DOHH2 (cell line): ENCODE measurements around the gene PCDHGC4.

Source experiments
- H3F3A ChIP-seq: fragments of 200-600 bp; sonication (generic), shearing (Covaris generic); 2 replicates; pipeline ENCODE4 v1.6.0; 2016; ENCODE audit warnings: antibody characterized with exemption, mild to moderate bottlenecking; ENCODE audit not compliant: control insufficient read depth, insufficient read depth
- H3K27ac ChIP-seq: fragments of 200-600 bp; sonication (generic); 2 replicates; pipeline ENCODE4 v1.5.1; 2014; ENCODE audit warnings: low read depth, mild to moderate bottlenecking, low read length, moderate library complexity
- H3K27me3 ChIP-seq: fragments of 200-600 bp; sonication (generic); 2 replicates; pipeline ENCODE4 v1.6.1; 2014; ENCODE audit warnings: mild to moderate bottlenecking, low read length, mixed read lengths; ENCODE audit not compliant: control insufficient read depth
- H3K36me3 ChIP-seq: fragments of 200-600 bp; sonication (generic); 2 replicates; pipeline ENCODE4 v1.6.1; 2014; ENCODE audit warnings: mild to moderate bottlenecking, low read length, moderate library complexity, mixed read lengths; ENCODE audit not compliant: control insufficient read depth
- H3K4me1 ChIP-seq: fragments of 200-600 bp; sonication (generic); 2 replicates; pipeline ENCODE4 v1.6.1; 2014; ENCODE audit warnings: mild to moderate bottlenecking, low read length, mixed read lengths; ENCODE audit not compliant: control insufficient read depth
- H3K4me2 ChIP-seq: fragments of 200-600 bp; sonication (generic); 2 replicates; pipeline ENCODE4 v1.6.0; 2014; ENCODE audit warnings: mild to moderate bottlenecking, low read length, moderate library complexity
- H3K4me3 ChIP-seq: fragments of 200-600 bp; sonication (generic); 2 replicates; pipeline ENCODE4 v1.5.1; 2014; ENCODE audit warnings: mild to moderate bottlenecking, low read length, mixed read lengths
- H3K79me2 ChIP-seq: fragments of 200-600 bp; sonication (generic); 2 replicates; pipeline ENCODE4 v1.6.1; 2014; ENCODE audit warnings: mild to moderate bottlenecking, low read length, mixed read lengths; ENCODE audit not compliant: control insufficient read depth
- H3K9me2 ChIP-seq: fragments of 200-600 bp; sonication (generic); replicated peaks from 2 replicates; pipeline ENCODE4 v1.6.1; 2014; ENCODE audit warnings: mild to moderate bottlenecking, low read length, mixed read lengths; ENCODE audit not compliant: control insufficient read depth
- H3K9me3 ChIP-seq: fragments of 200-600 bp; sonication (generic); 2 replicates; pipeline ENCODE4 v1.6.1; 2014; ENCODE audit warnings: antibody characterized with exemption, low read length, mixed read lengths; ENCODE audit not compliant: control insufficient read depth, insufficient read depth
- H4K20me1 ChIP-seq: fragments of 200-600 bp; sonication (generic); 2 replicates; pipeline ENCODE4 v1.6.0; 2014; ENCODE audit warnings: low read depth, mild to moderate bottlenecking, antibody characterized with exemption, low read length, moderate library complexity; ENCODE audit not compliant: control insufficient read depth, insufficient read depth
- EZH2phosphoT487 ChIP-seq: fragments of 200-600 bp; sonication (generic); IDR thresholded peaks from 2 replicates; pipeline ENCODE4 v1.6.1; 2017; ENCODE audit warnings: borderline replicate concordance, mild to moderate bottlenecking, antibody characterized with exemption, low read length, moderate library complexity, mixed read lengths
- TF ChIP-seq, protein P1 (sequence below): fragments of 200-600 bp; sonication (generic); IDR thresholded peaks from one replicate; pipeline ENCODE4 v1.5.1; 2014; ENCODE audit warnings: antibody characterized with exemption, mild to moderate bottlenecking, low read depth, low read length; ENCODE audit not compliant: poor library complexity, severe bottlenecking

The PCDHGC4 gene

GRCh38 chr5:141475625-141476131, 9.2 kb upstream of the PCDHGC4 start, which contains the start of gene PCDHGC3:
PCDHGC3 (plus strand) TSS chr5:141475966; CDS start chr5:141476117, 151 bp downstream.
- H3K9me3 ChIP-seq = no peaks in the 10 kb centered on the region
- TF ChIP-seq, protein P1, sequence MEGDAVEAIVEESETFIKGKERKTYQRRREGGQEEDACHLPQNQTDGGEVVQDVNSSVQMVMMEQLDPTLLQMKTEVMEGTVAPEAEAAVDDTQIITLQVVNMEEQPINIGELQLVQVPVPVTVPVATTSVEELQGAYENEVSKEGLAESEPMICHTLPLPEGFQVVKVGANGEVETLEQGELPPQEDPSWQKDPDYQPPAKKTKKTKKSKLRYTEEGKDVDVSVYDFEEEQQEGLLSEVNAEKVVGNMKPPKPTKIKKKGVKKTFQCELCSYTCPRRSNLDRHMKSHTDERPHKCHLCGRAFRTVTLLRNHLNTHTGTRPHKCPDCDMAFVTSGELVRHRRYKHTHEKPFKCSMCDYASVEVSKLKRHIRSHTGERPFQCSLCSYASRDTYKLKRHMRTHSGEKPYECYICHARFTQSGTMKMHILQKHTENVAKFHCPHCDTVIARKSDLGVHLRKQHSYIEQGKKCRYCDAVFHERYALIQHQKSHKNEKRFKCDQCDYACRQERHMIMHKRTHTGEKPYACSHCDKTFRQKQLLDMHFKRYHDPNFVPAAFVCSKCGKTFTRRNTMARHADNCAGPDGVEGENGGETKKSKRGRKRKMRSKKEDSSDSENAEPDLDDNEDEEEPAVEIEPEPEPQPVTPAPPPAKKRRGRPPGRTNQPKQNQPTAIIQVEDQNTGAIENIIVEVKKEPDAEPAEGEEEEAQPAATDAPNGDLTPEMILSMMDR = peak; percentile 55
- TF ChIP-seq EZH2phosphoT487 = no peak
- H3K9me2 ChIP-seq = no peaks in the 10 kb centered on the region
- H3K36me3 ChIP-seq = peaks cover 46% of the 10 kb centered on the region
- no peaks in the 10 kb centered on the region for H3K27me3 ChIP-seq
- H3F3A ChIP-seq = peaks cover 9% of the 10 kb centered on the region; the same call in 1 of the 2 replicates
- H3K4me2 ChIP-seq = peak within 1 kb of the TSS; percentile 96
- H4K20me1 ChIP-seq = 0 out of 2 replicates have a peak, but pooled peaks cover 7% of the 10 kb centered on the region
- H3K4me3 ChIP-seq = peak within 1 kb of the TSS; percentile 90
- peaks cover 51% of the 10 kb centered on the region for H3K79me2 ChIP-seq
- peak within 1 kb of the TSS; percentile 50 for H3K27ac ChIP-seq
- H3K4me1 ChIP-seq = peaks cover 45% of the 10 kb centered on the region

- Histone ChIP-seq H3K27ac (peak overlapping the region; percentile 50), H3K79me2 (peaks cover 58% of the 10 kb centered on the region), H4K20me1 (0 out of 2 replicates have a peak, but pooled peaks cover 7% of the 10 kb centered on the region), H3F3A (peaks cover 13% of the 10 kb centered on the region; the same call in 1 of the 2 replicates), H3K27me3 (no peaks in the 10 kb centered on the region), H3K9me3 (no peaks in the 10 kb centered on the region), H3K4me1 (peaks cover 52% of the 10 kb centered on the region), H3K36me3 (peaks cover 51% of the 10 kb centered on the region), H3K4me3 (peak overlapping the region; percentile 90), H3K4me2 (peak overlapping the region; percentile 96), H3K9me2 (no peaks in the 10 kb centered on the region)
- TF ChIP-seq, protein P1 = no peak
- no peak for TF ChIP-seq EZH2phosphoT487
Measured at GRCh38 chr5:141476132-141476911, 8.5 kb upstream of the PCDHGC4 start.

- Histone ChIP-seq H3K4me2 (peak overlapping the region; percentile 96), H3K9me2 (no peaks in the 10 kb centered on the region), H4K20me1 (0 out of 2 replicates have a peak, but pooled peaks cover 7% of the 10 kb centered on the region), H3K4me3 (peak overlapping the region; percentile 90), H3K9me3 (no peaks in the 10 kb centered on the region), H3K4me1 (peaks cover 60% of the 10 kb centered on the region), H3K36me3 (peaks cover 56% of the 10 kb centered on the region), H3K79me2 (peaks cover 66% of the 10 kb centered on the region), H3K27ac (peak overlapping the region; percentile 50), H3K27me3 (no peaks in the 10 kb centered on the region), H3F3A (peaks cover 13% of the 10 kb centered on the region; the same call in 1 of the 2 replicates)
- no peak for TF ChIP-seq EZH2phosphoT487
- TF ChIP-seq, protein P1 = no peak
Measured at GRCh38 chr5:141477044-141477575, 7.7 kb upstream of the PCDHGC4 start.
